Effector CD4-positive, alpha-beta T cell (primary cell): ENCODE data around the gene SLC6A7. TPM values are rescaled to one million over a fixed set of nuclear protein-coding genes. Genes with fewer than 3 reads are reported as not detected.

Source experiments
- DNase-seq: peaks from one replicate; pipeline ENCODE4 v3.0.0-alpha.2; 2020
- total RNA-seq: gene quantifications from one replicate; lab custom pipeline; 2026; lab: John Stamatoyannopoulos, UW

Gene SLC6A7
- not detected for total RNA-seq

- no peak for DNase-seq
These were observed at the start of gene SLC6A7 for GRCh38 chr5:150189728-150190502. Gene SLC6A7 (plus strand): TSS chr5:150190062. CDS start chr5:150190328, 266 bp downstream.

DNA sequence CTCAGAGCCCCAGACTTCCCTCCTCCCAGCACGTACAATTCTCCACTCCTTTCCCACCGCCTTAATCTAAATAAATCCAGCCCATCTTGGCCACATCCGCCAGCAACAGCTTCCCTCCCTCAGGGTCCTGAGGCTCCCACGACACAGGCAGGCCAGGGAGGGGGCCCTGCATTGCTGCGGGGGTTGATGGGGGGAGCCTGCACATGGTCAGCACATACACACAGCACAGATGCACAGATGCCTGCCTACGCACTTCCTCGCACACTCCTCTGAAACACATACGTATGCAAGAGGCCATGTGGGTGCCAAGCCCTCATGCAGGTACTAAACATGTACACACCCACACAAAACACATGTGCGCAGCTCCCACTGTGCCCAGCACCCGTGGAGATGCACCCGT, 49.0 kb upstream of the SLC6A7 start:
- no peak for DNase-seq

DNA sequence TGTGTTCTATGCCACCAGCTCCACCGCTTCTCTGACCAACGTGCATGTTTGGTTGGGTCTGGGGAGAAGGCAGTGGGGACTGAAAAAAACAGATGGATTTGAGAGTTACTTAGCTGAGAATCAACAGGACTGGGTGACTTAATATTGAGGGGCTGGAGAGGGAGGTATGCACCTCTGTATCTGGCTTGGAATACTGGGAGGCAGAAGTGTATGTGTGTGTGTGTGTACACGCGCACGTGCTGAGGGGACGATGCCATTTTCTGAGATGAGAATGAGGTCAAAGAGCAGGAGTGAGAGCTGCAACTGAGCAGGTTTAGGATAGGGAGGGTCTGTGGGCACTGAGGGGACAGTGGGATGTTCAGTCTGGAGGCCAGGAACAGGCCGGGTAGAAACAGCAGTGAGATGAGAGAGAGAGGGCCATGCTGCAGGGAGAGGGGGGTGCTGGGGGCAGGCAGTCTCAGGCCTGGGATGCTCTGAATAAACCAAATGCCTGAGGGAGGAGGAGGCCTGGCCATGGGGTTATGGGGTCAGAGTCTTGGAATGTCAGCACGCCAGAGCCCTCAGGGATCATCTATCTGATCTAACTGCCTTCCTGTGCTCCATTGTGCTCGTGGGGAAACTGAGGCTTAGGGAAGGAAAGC, 48.2 kb upstream of the SLC6A7 start:
- no peak for DNase-seq

GRCh38 chr5:150142185-150142958, 47.5 kb upstream of the SLC6A7 start:
- no peak for DNase-seq

- no peak for DNase-seq
These were observed 46.9 kb upstream of the SLC6A7 start for GRCh38 chr5:150142959-150143349.

- no peak for DNase-seq
These were observed 46.3 kb upstream of the SLC6A7 start for GRCh38 chr5:150143350-150144245.

DNA sequence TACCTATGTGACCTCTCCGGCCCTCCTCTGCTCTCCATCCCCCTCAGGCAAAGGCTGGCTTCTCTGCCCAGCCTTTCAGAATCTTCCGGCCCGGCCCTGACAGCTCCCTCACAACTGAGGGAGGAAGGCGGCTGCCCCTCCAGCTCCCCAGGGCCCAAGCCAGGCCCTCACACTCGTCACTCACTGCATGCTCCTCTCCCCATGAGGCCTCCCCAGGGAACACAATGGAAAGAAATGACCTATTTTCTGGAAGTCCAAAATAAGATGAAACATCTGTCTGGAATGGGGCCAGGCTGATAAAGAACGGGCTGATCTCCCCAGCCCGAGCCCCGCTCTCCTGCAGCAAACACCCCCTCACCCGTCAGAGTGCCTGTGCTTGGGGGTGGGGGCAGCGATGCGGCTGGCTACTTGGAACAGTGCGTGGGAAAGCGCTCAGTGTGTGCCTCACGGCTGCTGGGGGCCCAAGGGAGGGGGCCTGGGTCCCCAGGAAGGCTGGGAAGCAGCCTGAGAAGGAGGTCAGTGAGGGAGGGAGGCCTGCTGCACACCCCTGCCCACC, 45.5 kb upstream of the SLC6A7 start:
- no peak for DNase-seq

DNA sequence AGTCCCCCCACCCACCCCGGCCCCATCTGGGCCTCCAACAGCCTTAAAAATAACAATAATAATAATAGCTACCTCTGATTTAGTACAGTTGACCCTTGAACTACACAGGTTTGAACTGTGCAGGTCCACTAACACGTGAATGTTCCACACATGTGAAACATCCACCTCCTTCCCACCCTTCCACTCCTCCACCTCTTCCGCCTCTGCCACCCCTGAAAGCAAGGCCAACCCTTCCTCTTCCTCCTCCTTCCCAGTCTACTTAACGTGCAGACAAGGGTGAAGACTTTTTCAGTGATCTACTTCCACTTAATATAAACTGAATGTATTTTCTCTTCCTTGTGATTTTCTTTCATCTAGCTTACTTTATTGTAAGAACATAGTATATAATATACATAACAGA, 45.0 kb upstream of the SLC6A7 start:
- DNase-seq, result no peak

DNA sequence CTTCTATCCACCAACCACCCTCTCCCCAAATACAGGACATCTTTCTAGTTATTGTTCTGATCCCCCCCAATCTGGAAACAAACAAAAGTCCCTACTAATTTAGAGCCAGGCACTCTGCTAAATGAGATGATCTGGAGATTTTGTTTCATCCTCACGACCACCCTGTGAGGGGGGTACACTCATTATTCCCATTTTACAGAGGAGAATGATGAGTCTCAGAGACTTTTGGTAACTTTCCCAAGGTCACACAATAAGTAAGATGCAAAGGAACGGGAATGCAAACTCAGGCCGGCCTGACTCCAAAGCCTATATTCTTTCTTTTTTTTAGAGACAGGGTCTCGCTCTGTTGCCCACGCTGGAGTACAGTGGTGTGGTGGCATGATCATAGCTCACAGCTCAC, 43.6 kb upstream of the SLC6A7 start:
- no peak for DNase-seq

DNA sequence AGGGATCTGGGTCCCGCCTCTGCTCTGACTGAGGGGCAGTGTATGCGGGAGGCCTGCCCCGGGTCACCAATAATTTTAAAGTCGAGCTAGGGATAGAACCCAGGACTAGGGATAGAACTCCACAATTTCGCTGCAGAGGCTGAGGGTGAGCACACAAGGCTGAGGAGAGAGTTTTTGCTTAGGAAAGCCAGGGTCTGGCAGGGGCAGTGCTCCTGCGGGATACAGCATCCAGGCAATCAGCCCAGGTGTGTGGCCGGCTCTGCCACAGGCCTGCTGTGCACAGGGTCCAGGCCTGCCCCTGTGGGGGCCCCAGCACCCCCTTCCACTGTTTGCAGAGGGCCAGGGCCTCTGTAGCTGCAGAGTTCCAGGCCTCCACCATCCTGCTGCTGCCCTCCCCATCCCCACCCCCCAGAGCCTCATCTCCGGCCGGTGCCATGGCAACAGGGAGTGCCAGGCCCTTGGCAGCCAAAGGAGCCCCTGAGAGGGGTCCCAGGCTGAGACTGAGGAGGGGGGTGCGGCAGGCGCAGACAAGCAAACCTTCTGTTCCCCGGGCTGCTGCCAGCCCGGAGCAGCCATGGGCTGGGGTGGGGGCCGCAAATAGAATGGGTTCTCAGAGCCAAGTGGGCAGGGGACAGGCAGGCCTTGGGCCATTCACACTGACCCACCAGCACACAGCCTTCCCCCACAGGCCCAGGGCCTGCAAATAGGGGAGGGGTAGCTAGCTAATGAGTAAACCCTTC, 42.8 kb upstream of the SLC6A7 start:
- no peak for DNase-seq

DNA sequence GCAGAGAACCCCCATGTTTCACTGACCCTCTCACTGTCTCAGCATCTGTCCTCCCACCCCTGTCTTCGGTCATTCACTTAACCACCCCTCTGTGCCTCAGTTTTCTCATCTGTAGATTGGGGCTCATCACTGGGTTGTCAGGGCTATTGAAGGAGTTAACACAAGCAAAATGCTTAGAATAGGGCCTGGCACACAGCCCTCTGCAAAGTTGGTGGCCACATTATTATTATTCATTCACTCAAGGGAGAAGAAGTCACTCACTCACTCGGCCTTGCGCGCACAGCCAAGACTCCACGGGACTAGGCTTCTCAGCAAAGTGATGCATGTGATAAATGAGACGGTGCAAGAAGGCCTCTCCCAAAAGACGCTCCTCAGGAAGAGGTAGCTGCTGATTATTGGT, 42.2 kb upstream of the SLC6A7 start:
- DNase-seq, result no peak

GRCh38 chr5:150148117-150148927, 41.5 kb upstream of the SLC6A7 start:
- DNase-seq, result no peak

- no peak for DNase-seq
These were observed 40.2 kb upstream of the SLC6A7 start for GRCh38 chr5:150149618-150150017.

DNA sequence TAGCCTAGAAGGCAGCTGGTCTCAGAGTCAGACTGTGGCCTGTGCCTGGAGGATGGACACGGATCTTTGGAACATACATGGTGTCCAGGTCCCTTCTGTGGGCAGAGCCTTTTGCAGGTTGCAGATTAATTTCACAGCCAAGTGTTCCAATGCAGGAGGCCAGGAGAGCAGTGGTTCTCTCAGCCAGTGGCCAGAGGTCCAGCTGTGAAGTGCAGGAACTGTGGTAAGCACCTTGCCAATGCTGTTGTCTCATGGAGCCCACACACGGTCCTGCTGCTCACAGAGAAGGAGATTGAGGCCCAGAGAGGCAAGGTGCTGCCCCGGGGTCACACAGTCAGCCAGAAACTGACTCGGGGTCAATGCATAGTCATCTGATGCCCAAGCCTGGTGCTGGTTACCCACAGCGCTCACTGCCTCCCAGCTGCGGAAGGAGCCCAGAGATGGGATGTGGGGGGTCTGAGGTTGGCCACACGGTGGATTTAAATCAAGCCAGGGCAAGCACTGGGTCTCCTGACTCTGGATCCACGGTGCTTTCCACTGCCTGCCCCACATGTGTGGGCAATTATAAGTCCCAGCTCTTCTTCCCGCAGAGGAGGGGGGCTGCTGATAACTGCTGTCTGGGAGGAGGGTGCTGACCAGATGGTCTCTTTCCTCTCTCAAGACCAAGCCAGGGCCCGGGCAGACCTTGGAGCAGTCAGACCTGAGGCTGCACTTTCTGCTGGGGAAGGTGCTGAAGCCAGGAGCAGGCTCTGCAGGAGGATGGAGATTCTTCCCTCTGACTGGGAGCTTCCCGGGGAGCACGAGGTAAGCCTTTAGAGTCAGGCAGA, 37.0 kb upstream of the SLC6A7 start:
- no peak for DNase-seq

- DNase-seq, result no peak
These were observed 36.4 kb upstream of the SLC6A7 start for GRCh38 chr5:150153483-150153882.

- no peak for DNase-seq
These were observed 35.8 kb upstream of the SLC6A7 start for GRCh38 chr5:150153957-150154617.

DNA sequence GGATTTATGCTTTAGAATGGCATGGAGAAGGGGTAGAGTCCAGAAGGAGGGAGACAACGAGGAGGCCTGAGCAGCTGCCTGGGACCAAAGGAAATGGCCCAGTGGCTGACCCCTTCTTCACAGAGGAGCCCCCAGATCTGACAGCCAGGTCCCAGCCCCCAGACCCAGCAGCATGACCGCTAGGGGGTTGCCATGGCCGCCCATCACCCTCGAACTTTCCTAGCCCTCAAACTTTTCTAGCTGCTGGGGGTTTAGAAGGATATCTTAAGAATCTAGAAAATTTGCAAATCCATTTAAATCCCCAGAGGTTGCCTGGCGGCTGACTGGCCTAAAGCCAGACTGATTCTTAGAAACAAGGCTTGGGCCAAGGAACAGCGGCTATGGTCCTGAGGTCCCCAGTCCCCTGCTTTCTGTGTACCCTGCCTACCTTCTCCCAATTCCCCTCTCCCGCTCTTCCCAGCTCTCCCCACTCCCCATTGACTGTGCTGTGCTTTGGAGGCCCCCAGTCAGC, 35.2 kb upstream of the SLC6A7 start:
- no peak for DNase-seq

DNA sequence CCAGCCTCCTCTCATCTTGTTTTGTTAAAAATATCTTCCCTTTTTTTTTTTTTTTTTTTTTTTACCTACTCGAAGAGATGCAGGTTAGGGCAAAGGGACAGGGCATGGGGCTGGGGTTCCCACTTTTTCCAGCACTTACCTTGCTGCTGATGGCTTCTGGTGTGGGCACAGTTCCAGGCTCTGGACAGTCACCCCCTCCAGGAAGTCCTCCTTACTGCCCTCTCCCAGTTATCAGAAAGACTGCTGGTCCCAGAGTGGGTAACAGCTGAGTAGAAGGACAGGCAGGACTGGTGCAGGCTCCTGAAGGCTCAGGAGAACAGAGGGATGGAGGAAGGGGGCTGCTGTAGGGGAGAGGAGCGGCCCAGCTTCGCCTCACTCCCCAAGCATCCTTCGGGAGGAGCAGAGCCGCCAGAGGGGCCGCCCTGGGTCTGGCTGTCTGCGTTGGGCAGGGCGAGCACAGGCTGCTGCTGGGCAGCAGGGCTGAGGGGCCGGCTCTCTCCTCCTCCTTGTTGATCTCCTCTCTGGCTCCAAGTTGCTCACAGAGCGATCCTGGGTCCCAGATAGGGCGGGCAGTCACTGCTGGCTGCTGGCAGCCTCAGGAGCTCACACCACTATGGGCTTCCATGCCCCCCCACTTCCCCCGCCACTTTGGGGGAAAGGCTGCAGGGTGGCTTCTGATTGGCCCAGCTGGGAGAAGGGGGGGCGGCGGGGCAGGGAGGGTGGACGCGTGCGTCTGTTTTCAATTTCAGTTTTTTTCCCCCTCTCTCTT, 34.4 kb upstream of the SLC6A7 start, which contains the start of gene PDGFRB:
PDGFRB (minus strand) TSS at position 588 of the 769 bp plus-strand sequence. CDS start 18,798 bp downstream, outside the sequence.
- DNase-seq, result no peak
